ENCODE results near the gene TRIM28.

TRIM28 gene

GRCh38 chr19:58559275-58560006 is 15.6 kb downstream of the TRIM28 start:
- H3K36me3 ChIP-seq (ENCODE audit: control insufficient read depth in 1 of 2, insufficient read depth in 2 of 2, low read length in 2 of 2) = peaks cover 9 to 20% of the 10 kb centered on the region in 2 donors
- peaks cover 18 to 65% of the 10 kb centered on the region in 2 donors for H3K4me1 ChIP-seq (ENCODE audit: control insufficient read depth in 1 of 2, insufficient read depth in 2 of 2, low read length in 2 of 2)
- H3K9me3 ChIP-seq (ENCODE audit: control insufficient read depth in 1 of 2, low read length in 2 of 2) = no peaks in the 10 kb centered on the region
- peak overlapping the region; percentile 99 for H3K27ac ChIP-seq (ENCODE audit: low read length)
- peak overlapping the region; percentile 77 to 92 for H3K4me3 ChIP-seq (ENCODE audit: low read depth in 1 of 2, low read length in 2 of 2)
- no peaks in the 10 kb centered on the region for H3K27me3 ChIP-seq (ENCODE audit: low read depth, low read length)

- Histone ChIP-seq H3K9me3 (ENCODE audit: control insufficient read depth in 1 of 2, low read length in 2 of 2) (no peaks in the 10 kb centered on the region), H3K4me3 (ENCODE audit: low read depth in 1 of 2, low read length in 2 of 2) (peak overlapping the region; percentile 77 to 92), H3K27ac (ENCODE audit: low read length) (no peak overlapping the region), H3K4me1 (ENCODE audit: control insufficient read depth in 1 of 2, insufficient read depth in 2 of 2, low read length in 2 of 2) (peaks cover 18 to 64% of the 10 kb centered on the region in 2 donors), H3K27me3 (ENCODE audit: low read depth, low read length) (no peaks in the 10 kb centered on the region), H3K36me3 (ENCODE audit: control insufficient read depth in 1 of 2, insufficient read depth in 2 of 2, low read length in 2 of 2) (peaks cover 9 to 20% of the 10 kb centered on the region in 2 donors)
Observed at GRCh38 chr19:58560007-58560887, 16.4 kb downstream of the TRIM28 start.

GRCh38 chr19:58560921-58561320 is 17.1 kb downstream of the TRIM28 start:
- Histone ChIP-seq H3K36me3 (ENCODE audit: control insufficient read depth in 1 of 2, insufficient read depth in 2 of 2, low read length in 2 of 2) (peaks cover 8 to 20% of the 10 kb centered on the region in 2 donors), H3K27me3 (ENCODE audit: low read depth, low read length) (no peaks in the 10 kb centered on the region), H3K4me3 (ENCODE audit: low read depth in 1 of 2, low read length in 2 of 2) (no peak overlapping the region), H3K9me3 (ENCODE audit: control insufficient read depth in 1 of 2, low read length in 2 of 2) (no peaks in the 10 kb centered on the region), H3K4me1 (ENCODE audit: control insufficient read depth in 1 of 2, insufficient read depth in 2 of 2, low read length in 2 of 2) (peaks cover 18 to 57% of the 10 kb centered on the region in 2 donors), H3K27ac (ENCODE audit: low read length) (no peak overlapping the region)

GRCh38 chr19:58561373-58562121 is 17.7 kb downstream of the TRIM28 start:
- Histone ChIP-seq H3K4me1 (ENCODE audit: control insufficient read depth in 1 of 2, insufficient read depth in 2 of 2, low read length in 2 of 2) (peaks cover 18 to 51% of the 10 kb centered on the region in 2 donors), H3K36me3 (ENCODE audit: control insufficient read depth in 1 of 2, insufficient read depth in 2 of 2, low read length in 2 of 2) (peaks cover 2 to 15% of the 10 kb centered on the region in 2 donors), H3K9me3 (ENCODE audit: control insufficient read depth in 1 of 2, low read length in 2 of 2) (no peaks in the 10 kb centered on the region), H3K4me3 (ENCODE audit: low read depth in 1 of 2, low read length in 2 of 2) (peak overlapping the region; percentile 26 to 69), H3K27me3 (ENCODE audit: low read depth, low read length) (no peaks in the 10 kb centered on the region), H3K27ac (ENCODE audit: low read length) (no peak overlapping the region)

GRCh38 chr19:58562122-58563033 is 18.5 kb downstream of the TRIM28 start:
- H3K9me3 ChIP-seq (ENCODE audit: control insufficient read depth in 1 of 2, low read length in 2 of 2) = no peaks in the 10 kb centered on the region
- H3K36me3 ChIP-seq (ENCODE audit: control insufficient read depth in 1 of 2, insufficient read depth in 2 of 2, low read length in 2 of 2) = peaks cover 0 to 16% of the 10 kb centered on the region in 2 donors
- no peaks in the 10 kb centered on the region for H3K27me3 ChIP-seq (ENCODE audit: low read depth, low read length)
- H3K4me1 ChIP-seq (ENCODE audit: control insufficient read depth in 1 of 2, insufficient read depth in 2 of 2, low read length in 2 of 2) = peaks cover 18 to 43% of the 10 kb centered on the region in 2 donors
- H3K27ac ChIP-seq (ENCODE audit: low read length) = no peak overlapping the region
- peak overlapping the region; percentile 30 to 69 for H3K4me3 ChIP-seq (ENCODE audit: low read depth in 1 of 2, low read length in 2 of 2)

GRCh38 chr19:58563034-58563573 is 19.2 kb downstream of the TRIM28 start:
- H3K27me3 ChIP-seq (ENCODE audit: low read depth, low read length) = no peaks in the 10 kb centered on the region
- peaks cover 0 to 16% of the 10 kb centered on the region in 2 donors for H3K36me3 ChIP-seq (ENCODE audit: control insufficient read depth in 1 of 2, insufficient read depth in 2 of 2, low read length in 2 of 2)
- no peaks in the 10 kb centered on the region for H3K9me3 ChIP-seq (ENCODE audit: control insufficient read depth in 1 of 2, low read length in 2 of 2)
- peak overlapping the region; percentile 30 to 69 for H3K4me3 ChIP-seq (ENCODE audit: low read depth in 1 of 2, low read length in 2 of 2)
- H3K27ac ChIP-seq (ENCODE audit: low read length) = no peak overlapping the region
- H3K4me1 ChIP-seq (ENCODE audit: control insufficient read depth in 1 of 2, insufficient read depth in 2 of 2, low read length in 2 of 2) = peaks cover 18 to 39% of the 10 kb centered on the region in 2 donors

GRCh38 chr19:58563823-58564222 is 20.0 kb downstream of the TRIM28 start:
- H3K9me3 ChIP-seq (ENCODE audit: control insufficient read depth in 1 of 2, low read length in 2 of 2) = no peaks in the 10 kb centered on the region
- peaks cover 3 to 13% of the 10 kb centered on the region in 2 donors for H3K36me3 ChIP-seq (ENCODE audit: control insufficient read depth in 1 of 2, insufficient read depth in 2 of 2, low read length in 2 of 2)
- H3K4me3 ChIP-seq (ENCODE audit: low read depth in 1 of 2, low read length in 2 of 2) = no peak overlapping the region
- no peaks in the 10 kb centered on the region for H3K27me3 ChIP-seq (ENCODE audit: low read depth, low read length)
- no peak overlapping the region for H3K27ac ChIP-seq (ENCODE audit: low read length)
- H3K4me1 ChIP-seq (ENCODE audit: control insufficient read depth in 1 of 2, insufficient read depth in 2 of 2, low read length in 2 of 2) = peaks cover 18 to 39% of the 10 kb centered on the region in 2 donors

- Histone ChIP-seq H3K27ac (ENCODE audit: low read length) (no peak overlapping the region), H3K4me3 (ENCODE audit: low read depth in 1 of 2, low read length in 2 of 2) (no peak overlapping the region), H3K36me3 (ENCODE audit: control insufficient read depth in 1 of 2, insufficient read depth in 2 of 2, low read length in 2 of 2) (peaks cover 15 to 20% of the 10 kb centered on the region in 2 donors), H3K27me3 (ENCODE audit: low read depth, low read length) (no peaks in the 10 kb centered on the region), H3K9me3 (ENCODE audit: control insufficient read depth in 1 of 2, low read length in 2 of 2) (no peaks in the 10 kb centered on the region), H3K4me1 (ENCODE audit: control insufficient read depth in 1 of 2, insufficient read depth in 2 of 2, low read length in 2 of 2) (peaks cover 10 to 22% of the 10 kb centered on the region in 2 donors)
Observed at GRCh38 chr19:58566989-58567388, 23.1 kb downstream of the TRIM28 start.

- H3K27me3 ChIP-seq (ENCODE audit: low read depth, low read length) = no peaks in the 10 kb centered on the region
- peaks cover 15 to 26% of the 10 kb centered on the region in 2 donors for H3K36me3 ChIP-seq (ENCODE audit: control insufficient read depth in 1 of 2, insufficient read depth in 2 of 2, low read length in 2 of 2)
- no peak overlapping the region for H3K27ac ChIP-seq (ENCODE audit: low read length)
- H3K4me3 ChIP-seq (ENCODE audit: low read depth in 1 of 2, low read length in 2 of 2) = no peak overlapping the region
- no peaks in the 10 kb centered on the region for H3K9me3 ChIP-seq (ENCODE audit: control insufficient read depth in 1 of 2, low read length in 2 of 2)
- H3K4me1 ChIP-seq (ENCODE audit: control insufficient read depth in 1 of 2, insufficient read depth in 2 of 2, low read length in 2 of 2) = peaks cover 4 to 12% of the 10 kb centered on the region in 2 donors
Observed at GRCh38 chr19:58568453-58569130, 24.7 kb downstream of the TRIM28 start.

Data from muscle layer of duodenum (tissue), 2 donors.